ENCODE results near the gene UNC79.

GRCh38 chr14:93549595-93549994 is 118.9 kb downstream of the UNC79 start:
- TF ChIP-seq, protein P1, sequence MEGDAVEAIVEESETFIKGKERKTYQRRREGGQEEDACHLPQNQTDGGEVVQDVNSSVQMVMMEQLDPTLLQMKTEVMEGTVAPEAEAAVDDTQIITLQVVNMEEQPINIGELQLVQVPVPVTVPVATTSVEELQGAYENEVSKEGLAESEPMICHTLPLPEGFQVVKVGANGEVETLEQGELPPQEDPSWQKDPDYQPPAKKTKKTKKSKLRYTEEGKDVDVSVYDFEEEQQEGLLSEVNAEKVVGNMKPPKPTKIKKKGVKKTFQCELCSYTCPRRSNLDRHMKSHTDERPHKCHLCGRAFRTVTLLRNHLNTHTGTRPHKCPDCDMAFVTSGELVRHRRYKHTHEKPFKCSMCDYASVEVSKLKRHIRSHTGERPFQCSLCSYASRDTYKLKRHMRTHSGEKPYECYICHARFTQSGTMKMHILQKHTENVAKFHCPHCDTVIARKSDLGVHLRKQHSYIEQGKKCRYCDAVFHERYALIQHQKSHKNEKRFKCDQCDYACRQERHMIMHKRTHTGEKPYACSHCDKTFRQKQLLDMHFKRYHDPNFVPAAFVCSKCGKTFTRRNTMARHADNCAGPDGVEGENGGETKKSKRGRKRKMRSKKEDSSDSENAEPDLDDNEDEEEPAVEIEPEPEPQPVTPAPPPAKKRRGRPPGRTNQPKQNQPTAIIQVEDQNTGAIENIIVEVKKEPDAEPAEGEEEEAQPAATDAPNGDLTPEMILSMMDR (IDR thresholded peaks at IDR 0.05): no peak
- TF ChIP-seq EZH2 (IDR thresholded peaks at IDR 0.05): no peak
- TF ChIP-seq EZH2phosphoT487 (IDR thresholded peaks at IDR 0.05): no peak
